ENCODE data around the gene UGT2B17.
"Not testable (repeated sequence)": the region's sequence is repeated elsewhere in the genome, so short reads cannot be mapped to it uniquely, and the experiment has no call there.

UGT2B17 gene

DNA sequence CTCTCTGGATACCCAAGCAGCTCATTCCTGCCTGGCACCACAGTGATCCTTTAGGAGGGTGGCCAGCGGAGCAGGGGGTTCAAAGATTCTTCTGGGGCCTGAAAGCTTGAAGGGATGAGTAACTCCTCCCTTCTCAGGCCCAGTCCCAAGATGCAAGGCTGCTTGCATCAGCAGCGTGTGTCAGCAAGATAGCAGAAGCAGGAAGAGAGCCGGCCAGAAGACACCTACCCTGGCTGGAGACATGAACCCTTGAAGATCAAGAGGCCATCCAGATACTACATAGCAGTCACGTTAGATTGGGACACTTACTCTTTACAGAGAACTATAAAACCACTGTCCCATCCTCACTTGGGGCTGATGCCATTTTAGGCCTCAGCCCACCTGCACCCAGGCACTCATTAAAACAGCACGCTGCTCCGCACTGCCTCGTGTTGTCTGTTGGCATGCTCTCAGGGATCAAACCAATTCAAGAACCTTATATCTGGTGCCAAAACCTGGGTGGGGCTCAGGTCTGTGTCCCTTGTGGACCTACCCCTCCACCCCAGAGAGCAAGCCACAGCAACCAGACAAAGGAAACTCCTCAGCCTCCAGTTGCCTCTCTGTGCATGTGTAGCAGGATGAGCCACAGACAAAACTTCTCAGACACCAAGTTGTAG, 6.5 kb downstream of the UGT2B17 start:
- intact Hi-C loops (cut with DNase I) = no loop called here
- DNase-seq = no peak

DNA sequence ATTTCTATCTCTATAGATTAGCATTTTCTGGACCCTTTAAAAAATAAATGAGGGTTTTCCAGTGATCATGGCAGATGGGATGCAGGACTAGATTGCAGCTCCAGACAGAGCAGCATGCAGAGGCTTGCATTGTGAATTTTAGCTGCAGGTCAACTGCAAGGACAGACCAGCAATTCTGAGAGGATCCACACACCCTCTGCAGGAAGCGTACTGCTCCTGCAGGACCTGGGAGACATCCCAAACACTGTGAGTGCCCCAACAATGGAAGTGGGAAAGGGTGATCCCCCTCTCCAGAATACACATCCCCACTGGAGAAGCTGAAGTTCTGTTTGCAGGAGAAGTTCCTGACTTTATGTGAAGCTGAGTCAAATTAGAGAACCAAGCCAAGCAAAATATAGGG, 7.1 kb downstream of the UGT2B17 start:
- DNase-seq; intact Hi-C loops (cut with DNase I): not testable (repeated sequence)

DNA sequence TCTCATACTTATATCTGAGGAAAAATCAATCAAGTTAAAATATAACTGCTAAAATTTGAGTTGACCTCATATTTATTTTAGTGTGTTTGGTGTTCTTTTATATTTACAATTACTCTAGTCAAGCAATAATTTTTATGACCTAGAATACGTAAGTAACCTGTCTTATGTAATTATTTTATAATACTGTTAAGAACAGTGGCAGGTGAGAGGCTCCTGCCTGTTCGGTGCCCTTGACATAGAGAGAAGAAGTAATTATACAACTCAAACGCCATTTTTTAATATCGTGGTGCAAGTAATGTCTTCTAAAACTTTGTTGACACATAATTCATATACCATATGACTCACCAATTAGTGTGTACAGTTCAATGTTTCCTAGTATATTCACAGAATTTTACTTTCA, 7.6 kb downstream of the UGT2B17 start:
- intact Hi-C loops (cut with DNase I); DNase-seq: not testable (repeated sequence)

DNA sequence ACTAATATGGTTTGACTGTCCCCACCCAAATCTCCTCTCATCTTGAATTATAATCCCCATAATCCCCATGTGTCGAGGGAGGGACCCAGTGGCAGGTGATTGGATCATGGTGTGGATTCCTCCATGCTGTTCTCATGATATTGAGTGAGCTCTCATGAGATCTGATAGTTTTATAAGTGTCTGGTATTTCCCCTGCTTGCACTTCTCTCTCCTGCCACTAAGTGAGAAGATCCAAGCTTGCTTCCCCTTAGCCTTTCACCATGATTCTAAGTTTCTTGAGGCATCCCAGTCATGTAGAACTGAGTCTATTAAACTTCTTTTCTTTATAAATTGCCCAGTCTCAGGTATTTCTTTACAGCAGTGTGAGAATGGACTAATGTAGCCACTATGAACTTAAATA, 9.8 kb downstream of the UGT2B17 start:
- intact Hi-C loops (cut with DNase I); DNase-seq: not testable (repeated sequence)

DNA sequence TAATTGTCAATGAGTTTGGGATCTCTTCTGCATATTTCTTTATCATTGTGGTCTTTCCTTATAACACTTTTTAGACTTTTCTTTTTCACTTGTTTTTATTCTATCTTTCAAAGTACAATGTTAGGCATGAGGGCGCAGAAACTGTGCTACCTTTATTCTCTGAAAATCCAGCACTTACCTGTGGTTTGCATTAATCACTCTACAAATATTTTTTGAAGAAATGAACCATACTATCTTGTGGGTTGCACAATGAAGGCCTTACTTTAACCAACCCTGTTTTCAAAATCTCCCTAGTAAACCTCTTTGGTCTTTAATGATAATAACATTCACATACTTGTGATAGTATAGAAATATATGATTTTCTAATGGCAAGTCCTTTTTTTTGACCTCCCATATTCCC, 11.0 kb downstream of the UGT2B17 start:
- DNase-seq; intact Hi-C loops (cut with DNase I): not testable (repeated sequence)

DNA sequence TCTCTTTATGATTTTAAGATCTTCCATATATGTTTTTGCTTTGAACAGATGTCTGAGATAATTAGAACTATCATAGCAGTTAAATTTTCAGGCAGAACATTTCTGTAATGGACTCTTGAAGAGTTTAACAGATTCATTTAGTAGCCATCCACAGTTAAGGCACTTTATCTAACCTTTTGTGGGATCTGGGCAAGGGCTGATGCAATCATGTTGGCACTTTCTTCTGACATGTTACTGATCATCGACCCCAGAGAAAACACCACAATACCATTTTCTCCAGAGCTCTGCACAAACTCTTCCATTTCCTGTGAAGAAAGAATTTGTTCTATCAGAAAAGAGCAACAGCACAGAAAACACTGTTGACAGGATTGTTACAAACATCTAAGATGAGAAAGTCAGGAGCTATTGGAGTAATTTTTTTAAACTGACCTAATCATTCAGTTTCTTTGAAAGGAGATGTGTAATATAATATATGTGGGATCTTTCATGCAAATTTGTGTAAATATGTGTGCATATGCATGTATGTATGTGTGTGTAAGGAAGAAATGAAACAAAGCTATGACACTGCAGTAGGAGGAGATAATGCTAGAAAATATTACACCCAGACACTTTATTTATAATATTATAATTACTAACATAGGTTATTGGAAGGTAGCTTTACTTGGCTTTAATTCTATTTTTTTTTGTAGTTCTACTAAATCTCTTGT, 15.6 kb downstream of the UGT2B17 start:
- intact Hi-C loops (cut with DNase I) = not testable (repeated sequence)

DNA sequence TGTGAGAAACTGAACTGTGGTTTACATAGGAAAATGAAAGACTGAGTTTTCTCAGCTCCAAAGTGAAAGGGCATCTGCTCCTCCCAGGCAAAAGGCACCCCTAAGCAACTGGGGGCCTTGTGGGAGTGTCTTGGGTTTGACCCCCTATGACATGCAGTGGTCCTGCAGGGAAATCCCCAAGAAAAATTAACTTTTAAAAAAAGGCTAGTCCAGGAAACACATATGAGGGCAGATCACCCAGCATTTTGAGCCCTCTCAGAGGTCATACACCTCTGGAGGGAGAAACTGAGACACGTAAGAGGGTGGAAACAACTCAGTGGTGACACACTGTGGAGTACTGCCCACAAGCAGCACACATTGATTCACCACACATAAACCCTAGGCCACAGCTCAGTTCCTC, 22.3 kb downstream of the UGT2B17 start:
- DNase-seq; intact Hi-C loops (cut with DNase I): not testable (repeated sequence)

More for the DNA sequence above, 15.6 kb downstream of the UGT2B17 start:
- DNase-seq = not testable (repeated sequence)

DNA sequence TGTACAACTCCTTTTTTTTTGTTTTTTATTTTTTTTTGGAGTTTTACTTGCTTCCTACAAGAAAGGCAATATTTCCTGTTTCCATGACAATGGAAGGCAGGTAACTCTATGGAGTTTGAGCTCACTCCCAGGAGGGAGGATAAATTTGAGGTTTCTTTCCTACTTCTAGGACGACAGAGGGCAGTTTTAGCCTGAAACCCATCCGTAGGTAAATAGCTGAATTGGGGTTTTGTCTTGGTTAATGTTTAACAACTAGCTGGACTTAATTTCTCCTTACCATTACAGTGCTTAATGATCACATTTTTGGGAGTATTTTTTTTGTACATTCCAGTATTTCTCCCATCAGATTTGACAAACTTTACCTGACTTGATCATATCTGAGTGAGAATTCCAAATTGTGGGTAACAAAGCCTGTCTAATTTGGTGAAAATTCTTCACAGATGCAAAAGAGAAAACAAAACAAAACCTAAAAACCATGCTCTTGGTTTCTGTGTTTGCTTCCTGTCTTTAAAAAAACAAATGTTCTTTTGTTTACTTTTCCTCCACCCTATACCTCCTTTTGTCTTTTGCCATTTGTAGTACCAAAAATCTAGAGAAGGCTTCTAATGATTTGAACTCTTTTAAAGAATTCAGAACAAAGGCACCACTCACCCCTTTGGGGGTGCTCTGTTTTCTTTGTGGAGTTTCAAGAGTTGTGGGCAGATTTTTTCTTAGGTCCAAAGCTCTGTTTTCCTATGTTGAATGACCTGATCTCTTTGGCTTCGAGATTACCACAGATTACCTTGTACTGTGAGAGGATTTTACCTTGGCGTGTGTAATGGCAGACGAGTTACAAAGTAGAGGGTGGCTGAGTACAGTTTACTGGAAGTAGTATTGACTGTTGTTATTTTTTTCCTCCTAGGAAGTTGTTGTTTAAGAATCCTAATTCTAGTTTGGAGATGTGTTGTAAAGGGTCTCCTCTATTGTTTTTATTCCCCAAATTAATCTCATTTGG, 23.0 kb downstream of the UGT2B17 start:
- intact Hi-C loops (cut with DNase I) = not testable (repeated sequence)

DNA sequence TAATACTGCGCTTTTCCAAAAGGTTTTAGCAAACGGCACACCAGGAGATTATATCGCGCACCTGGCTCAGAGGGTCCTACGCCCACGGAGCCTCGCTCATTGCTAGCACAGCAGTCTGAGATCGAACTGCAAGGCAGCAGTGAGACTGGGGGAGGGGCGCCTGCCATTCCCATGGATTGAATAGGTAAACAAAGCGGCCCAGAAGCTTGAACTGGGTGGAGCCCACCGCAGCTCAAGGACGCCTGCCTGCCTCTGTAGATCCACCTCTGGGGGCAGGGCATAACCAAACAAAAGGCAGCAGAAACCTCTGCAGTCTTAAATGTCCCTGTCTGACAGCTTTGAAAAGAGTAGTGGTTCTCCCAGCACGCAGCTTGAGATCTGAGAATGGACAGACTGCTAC, 33.4 kb downstream of the UGT2B17 start:
- intact Hi-C loops (cut with DNase I) = not testable (repeated sequence)
- DNase-seq = peak in 1 of 10 donors; percentile 50

More for the DNA sequence above, 23.0 kb downstream of the UGT2B17 start:
- DNase-seq = not testable (repeated sequence)

DNA sequence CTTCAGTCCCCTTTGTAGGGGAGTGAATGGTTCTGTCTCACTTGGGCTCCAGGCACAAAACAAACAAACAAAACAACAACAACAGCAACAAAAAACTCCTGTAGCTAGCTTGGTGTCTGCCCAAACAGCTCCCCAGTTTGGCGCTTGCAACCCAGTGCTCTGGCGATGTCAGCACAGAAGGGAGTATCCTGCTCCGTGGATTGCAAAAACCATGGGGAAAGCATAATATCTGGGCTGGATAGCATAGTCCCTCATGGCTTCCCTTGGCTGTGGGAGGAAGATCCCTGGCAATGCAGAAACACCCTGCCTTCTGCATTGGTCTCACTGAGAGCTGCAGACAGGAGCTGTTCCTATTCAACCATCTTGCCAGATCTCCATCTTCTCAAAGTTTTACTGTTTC, 39.7 kb downstream of the UGT2B17 start:
- intact Hi-C loops (cut with DNase I) = no loop called here

DNA sequence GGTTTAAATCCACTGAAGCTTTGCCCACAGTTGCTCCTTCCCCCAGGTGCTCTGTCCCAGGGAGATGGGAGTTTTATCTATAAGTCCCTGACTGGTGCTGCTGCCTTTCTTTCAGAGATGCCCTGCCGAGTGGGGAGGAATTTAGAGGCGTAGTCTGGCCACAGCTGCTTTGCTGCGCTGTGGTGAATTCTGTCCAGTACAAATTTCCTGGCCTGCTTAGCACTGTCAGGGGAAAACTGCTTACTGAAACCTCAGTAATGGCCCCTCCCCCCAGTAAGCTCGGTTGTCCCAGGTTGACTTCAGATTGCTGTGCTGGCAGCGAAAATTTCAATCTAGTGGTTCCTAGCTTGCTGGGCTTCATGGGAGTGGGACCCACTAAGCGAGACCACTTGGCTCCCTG, 40.1 kb downstream of the UGT2B17 start:
- intact Hi-C loops (cut with DNase I) = no loop called here
- DNase-seq = peak in 1 of 10 donors; percentile 33

More for the DNA sequence above, 39.7 kb downstream of the UGT2B17 start:
- DNase-seq = no peak

DNA sequence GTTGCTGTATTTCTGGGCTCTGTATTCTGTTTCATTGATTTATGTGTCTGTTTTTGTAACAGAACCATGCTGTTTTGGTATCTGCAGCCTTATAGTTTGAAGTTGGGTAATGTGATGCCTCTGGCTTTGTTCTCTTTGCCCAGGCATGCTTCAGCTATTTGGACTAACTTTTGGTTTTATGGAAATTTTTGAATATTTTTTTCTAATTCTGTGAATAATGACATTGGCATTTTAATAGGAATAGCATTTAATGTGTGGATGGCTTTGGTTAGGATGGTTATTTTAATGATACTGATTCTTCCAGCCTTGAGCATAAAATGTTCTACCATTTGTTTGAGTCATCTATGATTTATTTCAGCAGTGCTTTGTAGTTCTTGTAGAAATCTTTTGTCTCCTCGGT, 53.9 kb downstream of the UGT2B17 start:
- DNase-seq; intact Hi-C loops (cut with DNase I): not testable (repeated sequence)

DNA sequence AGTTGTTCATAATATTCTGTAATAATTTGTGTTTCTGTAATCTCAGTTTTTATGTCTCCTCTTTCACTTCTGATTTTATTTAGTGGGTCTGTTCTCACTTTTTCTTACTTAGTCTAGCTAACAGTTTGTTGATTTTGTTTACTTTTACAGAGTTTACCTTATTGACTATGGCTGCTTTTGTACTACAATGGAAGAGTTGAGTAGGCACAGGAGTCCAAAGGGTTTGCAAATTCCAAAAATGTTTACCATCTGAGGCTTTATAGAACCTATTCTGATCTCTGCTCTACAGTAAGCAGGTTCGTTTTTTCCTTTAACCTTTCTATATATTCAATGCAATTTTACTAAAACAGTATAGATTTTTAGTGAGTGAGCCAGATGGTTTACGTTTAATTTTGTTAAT, 55.1 kb downstream of the UGT2B17 start:
- intact Hi-C loops (cut with DNase I) = no loop called here
- no peak for DNase-seq

DNA sequence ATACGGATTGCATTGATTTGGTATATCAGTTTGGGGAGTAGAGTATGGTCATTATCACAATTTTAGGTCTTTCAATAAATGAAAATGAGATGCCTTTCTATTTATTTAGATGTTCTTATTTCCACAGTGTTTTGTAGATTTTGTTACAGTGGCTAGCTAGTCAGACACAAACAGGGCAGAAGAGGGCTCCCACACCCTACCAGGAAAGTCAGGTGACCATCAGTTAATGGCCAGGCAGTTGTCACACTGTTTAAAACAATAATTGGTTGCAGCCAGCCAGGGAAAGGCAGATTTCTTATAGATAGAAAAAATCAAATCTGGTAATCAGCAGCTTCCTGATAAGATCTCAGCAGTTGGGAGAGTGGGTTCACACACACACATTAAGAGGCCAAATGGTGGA, 57.2 kb downstream of the UGT2B17 start:
- intact Hi-C loops (cut with DNase I) = no loop called here
- DNase-seq = no peak

DNA sequence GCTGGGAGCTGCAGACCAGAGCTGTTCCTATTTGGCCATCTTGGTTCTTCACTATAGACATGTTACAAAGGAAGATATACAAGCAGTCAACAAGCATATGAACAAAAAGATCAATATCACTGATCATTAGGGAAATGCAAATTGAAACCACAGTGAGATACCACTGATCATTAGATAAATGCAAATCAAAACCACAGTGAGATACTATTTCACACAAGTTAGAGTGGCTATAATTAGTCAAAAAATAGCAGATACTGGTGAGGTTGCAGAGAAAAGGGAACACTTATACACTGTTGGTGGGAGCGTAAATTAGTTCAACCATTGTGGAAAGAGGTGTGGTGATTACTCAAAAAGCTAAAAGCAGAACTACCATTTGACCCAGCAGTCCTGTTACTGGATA, 70.7 kb downstream of the UGT2B17 start:
- DNase-seq; intact Hi-C loops (cut with DNase I): not testable (repeated sequence)

DNA sequence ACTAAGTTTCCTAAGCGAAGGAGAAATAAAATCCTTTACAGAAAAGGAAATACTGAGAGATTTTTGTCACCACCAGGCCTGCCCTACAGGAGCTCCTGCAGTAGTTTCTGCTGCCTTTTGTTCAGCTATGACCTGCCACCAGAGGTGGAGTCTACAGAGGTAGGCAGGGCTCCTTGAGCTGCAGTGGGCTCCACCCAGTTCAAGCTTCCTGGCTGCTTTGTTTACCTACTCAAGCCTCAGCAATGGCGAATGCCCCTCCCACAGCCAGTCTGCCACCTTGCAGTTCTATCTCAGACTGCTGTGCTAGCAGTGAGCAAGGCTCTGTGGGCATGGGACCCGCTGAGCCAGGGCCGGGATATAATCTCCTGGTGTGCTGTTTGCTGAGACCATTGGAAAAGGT, 71.3 kb downstream of the UGT2B17 start:
- intact Hi-C loops (cut with DNase I); DNase-seq: not testable (repeated sequence)

DNA sequence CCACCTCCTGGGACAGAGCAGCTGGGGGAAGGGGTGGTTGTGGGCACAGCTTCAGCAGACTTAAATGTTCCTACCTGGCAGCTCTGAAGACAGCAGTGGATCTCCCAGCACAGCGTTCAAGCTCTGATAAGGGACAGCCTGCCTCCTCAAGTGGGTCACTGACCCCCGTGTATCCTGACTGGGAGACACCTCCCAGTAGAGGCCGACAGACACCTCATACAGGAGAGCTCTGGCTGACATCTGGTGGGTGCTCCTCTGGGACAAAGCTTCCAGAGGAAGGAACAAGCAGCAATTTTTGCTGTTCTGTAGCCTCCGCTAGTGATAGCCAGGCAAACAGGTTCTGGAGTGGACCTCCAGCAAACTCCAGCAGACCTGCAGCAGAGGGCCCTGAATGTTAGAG, 72.7 kb downstream of the UGT2B17 start:
- peak in 2 of 10 donors; percentile 36 to 40 for DNase-seq
- intact Hi-C loops (cut with DNase I) = not testable (repeated sequence)

DNA sequence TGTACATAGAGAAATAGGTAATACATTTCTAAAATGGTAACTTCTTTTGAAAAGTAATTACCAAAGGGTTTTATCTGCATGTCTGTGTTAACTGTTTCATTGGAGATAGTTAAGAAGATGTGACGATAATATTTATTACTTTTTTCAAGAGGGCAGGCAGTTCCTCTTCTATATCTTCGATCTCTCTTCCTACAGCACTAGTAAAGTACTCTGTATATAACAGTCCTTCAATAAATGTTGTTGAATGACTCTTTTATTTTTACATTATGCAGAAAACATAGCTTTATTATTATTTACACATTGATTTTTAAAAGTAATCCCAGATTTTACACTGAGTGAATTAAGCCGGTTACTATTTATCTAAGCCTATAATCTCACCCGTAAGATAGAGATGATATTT, 77.1 kb downstream of the UGT2B17 start:
- intact Hi-C loops (cut with DNase I) = loop anchor here (1.0 kb wide), 1 partner anchor 671 kb away; no protein-coding TSS in a partner anchor
- DNase-seq = no peak

DNA sequence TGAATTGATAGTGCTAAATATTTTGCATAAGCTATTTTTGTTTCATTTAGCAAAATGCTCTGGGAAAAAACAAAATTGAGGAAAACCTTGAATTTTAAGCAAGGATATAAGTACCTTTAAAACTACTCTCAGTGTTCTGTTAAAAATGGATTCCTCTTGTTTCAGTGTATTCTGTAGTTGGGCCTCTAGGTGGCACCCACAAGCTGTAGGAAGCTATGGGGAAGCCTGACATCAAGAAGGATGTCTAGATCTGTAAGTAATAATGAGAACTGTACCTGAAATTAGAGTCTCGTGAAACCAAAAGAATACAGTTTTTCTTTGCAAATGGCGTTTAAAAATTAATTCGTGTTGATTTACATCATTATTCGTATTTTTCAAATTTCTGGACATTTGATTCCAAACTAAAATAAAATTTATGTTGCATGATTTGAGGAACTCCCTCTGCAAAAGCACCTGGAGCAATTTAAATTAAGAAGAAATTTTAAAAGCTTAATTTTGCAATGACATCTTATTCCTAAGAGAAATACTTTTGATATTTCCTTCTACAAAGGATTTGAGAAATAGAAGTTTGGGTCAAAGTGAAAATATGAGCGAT, 77.6 kb downstream of the UGT2B17 start:
- intact Hi-C loops (cut with DNase I) = loop anchor here (1.0 kb wide), 1 partner anchor 672 kb away; no protein-coding TSS in a partner anchor
- DNase-seq = peak in 7 of 10 donors; percentile 22 to 84 (median 54)

DNA sequence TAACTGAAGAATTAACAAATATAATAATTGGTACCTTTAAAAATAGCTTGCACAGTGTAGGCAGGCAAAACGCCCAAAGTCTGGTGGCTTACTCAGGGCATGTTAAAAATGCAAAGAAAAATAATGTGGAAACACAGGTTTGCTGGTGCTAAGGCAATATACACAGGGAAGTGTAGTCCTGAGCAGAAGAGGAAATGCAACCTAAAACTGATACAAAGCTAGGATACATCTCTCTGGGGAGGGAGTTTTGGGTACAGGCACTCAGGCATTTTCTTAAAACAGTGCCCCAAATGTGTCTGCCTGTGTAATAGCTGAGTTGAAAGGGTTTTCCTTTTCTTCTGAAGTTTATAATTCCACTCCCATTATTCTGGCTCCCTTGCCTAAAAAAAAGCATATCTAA, 81.4 kb downstream of the UGT2B17 start:
- no peak for DNase-seq
- intact Hi-C loops (cut with DNase I) = no loop called here

All from posterior cingulate gyrus (tissue), 11 donors.